Stimulated activated CD4-positive, alpha-beta T cell treated with anti-CD3 and anti-CD28 coated beads, Interleukin-12 subunit alpha, Interleukin-12 subunit beta, amount 100 ng/mL, for 24 hours (primary cell): Measurements from ENCODE around the gene STK39.
A peak's percentile ranks its signal among the peaks of the same experiment; 100 is the strongest.

Experiments
- DNase-seq, 2 experiments: peaks; one replicate each; pipeline ENCODE4 v3.0.0-alpha.2; 2020; ENCODE audit warnings: low read depth in 2 of 2

Gene STK39

DNA sequence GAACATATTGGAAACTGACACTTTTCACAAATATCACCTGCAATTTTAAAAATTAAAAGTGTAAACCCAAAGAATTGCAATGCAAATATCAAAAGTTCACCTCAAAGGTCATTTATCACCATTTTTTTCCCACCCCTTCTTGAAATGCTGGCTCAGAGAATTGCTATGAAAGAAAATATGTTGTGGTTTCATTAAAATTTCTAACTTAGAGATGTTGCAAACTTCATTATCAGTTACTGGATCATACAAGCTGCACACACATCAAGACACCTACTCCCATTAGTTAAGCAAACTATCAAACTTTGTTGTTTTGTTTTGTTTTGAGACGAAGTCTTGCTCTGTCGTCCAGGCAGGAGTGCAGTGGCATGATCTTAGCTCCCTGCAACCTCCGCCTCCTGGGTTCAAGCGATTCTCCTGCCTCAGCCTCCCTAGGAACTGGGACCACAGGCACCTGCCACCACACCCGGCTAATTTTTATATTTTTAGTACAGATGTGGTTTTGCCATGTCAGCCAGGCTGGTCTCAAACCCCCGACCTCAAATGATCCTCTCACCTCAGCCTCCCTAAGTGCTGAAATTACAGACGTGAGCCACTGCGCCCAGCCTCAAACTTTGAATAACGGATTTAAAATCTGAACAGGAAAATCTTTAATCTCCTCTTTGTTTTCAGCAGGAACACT lies 37.0 kb downstream of the STK39 start:
- DNase-seq = no peak

DNA sequence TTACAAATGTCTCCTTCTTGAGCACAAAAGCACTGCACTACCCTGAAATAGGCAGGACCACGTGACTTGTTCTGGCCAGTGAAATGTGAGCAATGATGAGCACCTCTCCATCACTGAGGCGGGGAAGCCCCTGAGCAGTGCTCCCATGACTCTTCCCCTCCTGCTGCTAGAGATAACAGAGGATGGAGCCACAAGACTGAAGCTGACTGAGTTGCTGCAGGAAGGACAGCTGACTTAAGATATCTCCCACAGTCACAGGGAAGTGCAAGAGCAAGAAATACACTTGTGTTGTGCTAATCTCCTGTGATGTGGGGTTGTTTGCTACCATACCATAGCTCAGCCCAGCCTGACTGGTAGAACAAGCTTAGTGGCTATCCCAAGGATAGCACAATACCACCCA lies 38.7 kb downstream of the STK39 start:
- DNase-seq = no peak

DNA sequence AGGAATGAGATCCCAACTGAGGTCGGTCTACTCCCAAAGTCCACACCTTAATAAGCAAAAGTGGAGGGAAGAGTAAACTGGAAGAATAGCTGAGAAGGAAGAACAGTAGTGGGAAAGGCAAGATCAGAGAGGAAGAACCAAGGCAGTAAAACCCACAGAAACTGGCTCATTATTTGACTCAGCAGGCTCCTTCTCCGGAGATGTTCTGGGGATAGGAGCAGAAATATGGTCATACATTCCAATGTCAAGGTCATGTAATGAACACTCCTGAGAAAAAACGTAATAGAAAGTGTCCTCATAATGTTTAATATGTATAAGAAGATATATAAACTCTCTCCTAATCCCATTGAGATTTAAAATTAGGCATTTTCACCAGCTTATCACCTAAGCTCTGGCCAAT lies 39.5 kb downstream of the STK39 start:
- DNase-seq = no peak

DNA sequence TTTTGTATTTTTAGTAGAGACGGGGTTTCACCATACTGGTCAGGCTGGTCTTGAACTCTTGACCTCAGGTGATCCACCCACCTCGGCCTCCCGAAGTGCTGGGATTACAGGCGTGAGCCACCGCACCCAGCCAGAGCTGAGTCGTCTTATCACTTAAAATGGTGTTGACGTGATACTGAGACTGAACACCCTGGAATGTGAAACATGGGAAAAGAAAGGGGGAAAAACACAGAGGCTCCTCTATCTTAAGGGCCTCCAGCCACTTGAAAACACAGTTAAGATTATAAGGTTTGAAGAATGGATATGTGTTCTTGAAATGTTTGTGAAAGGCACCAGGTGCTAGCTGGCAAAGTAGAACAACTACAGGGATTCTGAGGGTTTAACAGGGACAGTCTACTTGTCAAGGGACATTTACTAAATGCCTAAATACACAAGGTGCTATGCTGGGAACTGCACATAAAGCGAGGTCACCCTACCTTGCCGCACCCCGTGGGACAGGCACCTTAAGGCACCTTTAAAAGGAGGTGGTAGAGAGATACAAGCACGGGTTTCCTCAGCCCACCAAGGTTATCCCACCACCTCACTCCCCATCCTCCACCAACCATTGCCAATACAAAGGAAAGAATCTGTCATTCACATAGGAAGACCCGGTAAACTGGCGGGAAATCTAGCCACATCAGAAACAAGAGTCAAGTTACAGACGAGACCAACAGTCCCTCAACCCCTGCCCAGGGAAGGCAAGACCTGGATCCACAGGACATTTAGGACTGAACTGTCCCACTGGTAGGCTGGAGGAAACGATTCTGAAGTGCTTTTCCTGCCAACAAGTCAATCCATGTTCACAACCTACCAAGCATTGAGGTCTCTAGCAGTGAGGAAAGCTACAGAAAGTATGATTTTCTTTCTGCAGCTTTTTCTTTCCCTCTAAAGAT lies 43.4 kb downstream of the STK39 start:
- DNase-seq = no peak

GRCh38 chr2:168201584-168202116 lies 45.7 kb downstream of the STK39 start:
- DNase-seq = no peak

- no peak for DNase-seq
Observed at GRCh38 chr2:168200930-168201583, 46.3 kb downstream of the STK39 start.

GRCh38 chr2:168198476-168199207 lies 48.8 kb downstream of the STK39 start:
- DNase-seq = no peak

GRCh38 chr2:168196764-168197180 lies 50.6 kb downstream of the STK39 start:
- no peak for DNase-seq

GRCh38 chr2:168194784-168195522 lies 52.4 kb downstream of the STK39 start:
- DNase-seq = peak in 1 of 2 experiments; percentile 34

DNA sequence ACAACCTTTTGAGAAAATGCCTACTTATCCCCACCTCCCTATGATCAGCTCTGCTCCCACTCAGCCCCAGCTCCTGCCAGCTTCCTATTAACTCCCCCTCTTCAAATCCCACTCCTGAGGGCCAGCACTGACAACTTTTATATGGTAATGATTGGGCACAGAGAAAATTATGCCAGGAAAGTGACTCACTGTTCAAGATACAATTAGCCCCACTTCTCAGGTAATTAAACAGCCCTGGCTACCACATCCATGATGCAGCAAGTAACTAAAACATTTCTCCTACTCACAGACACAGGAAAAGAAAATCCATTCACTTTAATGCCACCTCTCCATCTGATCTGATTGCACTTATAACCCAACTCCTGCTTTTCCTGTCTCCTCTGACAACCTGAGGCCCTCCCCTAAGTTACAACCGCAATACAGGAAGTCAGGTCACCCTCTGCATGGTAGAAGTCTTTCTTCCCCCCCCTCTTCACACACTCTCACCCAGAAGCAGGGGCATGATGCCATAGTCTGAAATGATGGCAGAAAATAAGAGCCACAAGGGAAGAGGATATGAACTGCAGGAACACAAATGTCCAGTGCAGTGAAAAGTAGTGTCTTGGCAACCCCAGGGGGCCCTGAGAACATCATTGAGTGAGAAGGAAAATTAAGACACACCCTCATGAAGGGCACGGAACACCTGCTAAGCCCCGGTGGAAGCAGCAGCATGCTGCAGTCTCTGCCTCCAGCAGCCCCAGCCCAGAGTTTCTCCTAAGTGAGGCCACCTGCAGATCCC lies 54.4 kb downstream of the STK39 start:
- no peak for DNase-seq

DNA sequence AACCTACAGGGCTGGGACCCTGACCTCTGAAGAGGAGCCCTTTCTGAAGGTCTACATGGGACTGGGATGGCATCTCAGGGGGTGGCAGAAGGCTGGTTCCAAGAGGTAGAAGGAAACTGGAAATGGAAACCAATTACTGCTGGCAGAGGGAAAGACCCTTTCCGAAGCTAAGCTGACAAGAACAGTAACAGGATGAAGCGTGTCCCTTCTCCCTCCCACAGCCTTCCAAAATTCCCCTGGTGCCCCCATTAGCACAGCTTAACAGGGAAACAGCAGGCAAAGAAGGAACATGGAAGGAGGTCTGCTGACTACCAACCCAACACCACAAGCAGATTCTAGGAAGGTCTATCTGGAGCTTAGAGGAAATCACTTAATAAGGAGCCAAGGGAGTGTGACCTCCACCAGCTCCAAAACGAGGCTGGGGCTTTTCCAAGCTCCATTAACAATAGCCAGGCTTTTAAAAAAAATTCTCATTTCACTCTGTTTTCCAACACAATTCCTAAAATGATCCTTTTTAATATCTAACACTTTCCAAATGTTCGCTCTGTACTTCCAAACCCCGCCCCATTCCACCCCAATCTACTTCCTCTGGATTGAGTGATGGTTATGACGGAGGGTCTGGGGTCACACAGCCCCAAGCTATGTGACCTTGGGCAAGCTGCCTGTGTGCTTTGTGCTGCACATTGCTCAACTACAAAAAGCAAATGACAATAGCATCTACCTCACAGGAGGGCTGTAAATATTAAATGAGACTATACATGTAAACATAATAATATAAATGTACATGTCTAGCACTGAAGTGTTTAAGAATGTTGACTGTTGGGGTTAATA lies 55.2 kb downstream of the STK39 start:
- no peak for DNase-seq

DNA sequence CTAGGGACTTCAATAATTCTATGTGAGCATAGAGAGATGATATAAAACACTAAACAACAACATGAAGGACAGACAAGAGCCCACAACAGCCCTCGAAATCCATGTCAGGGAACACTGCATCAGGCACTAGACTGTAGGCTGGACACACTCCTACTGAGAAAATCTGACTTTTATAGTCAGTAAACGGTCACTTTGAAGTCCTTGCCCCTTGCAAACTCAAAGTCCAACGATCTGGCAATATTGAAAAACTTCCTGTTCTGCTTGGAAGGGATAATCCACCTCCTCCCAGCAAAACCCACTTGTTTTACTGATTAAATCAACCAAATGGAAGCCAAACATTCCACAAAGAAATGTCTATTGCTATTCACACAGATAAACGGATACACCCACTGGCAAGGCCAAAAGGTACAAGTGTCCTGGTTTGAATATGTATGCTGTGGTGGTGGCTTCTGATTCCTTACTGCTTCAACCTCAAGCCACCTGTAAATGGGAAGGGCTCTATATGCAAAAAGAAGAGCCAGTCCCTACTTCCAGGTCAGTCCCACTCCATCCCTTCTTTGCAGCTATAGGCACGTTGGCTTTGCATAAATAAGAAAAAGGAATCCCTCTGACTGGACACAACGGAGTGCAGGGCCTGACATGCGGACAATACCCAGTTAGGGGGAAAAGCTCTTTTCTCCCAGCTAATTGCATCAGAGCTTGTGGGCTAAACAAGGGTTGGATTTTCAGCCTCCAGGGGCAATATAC lies 56.6 kb downstream of the STK39 start:
- DNase-seq = no peak

- DNase-seq = no peak
Observed at GRCh38 chr2:168189835-168190569, 57.4 kb downstream of the STK39 start.

GRCh38 chr2:168188002-168188401 lies 59.4 kb downstream of the STK39 start:
- DNase-seq = no peak

- no peak for DNase-seq
Observed at GRCh38 chr2:168186452-168186851, 60.9 kb downstream of the STK39 start.

- no peak for DNase-seq
Observed at GRCh38 chr2:168185583-168186274, 61.7 kb downstream of the STK39 start.
